Effector memory CD4-positive, alpha-beta T cell (primary cell): Measurements from ENCODE around the gene MRAP2.

Source experiments
- DNase-seq, 3 donors: peaks; one replicate each; pipeline ENCODE4 v3.0.0-alpha.2; 2020
- H3K27ac ChIP-seq: 2 replicates; pipeline ENCODE4 v1.7.0; 2013; ENCODE audit warnings: mild to moderate bottlenecking, low read length, moderate library complexity; ENCODE audit not compliant: insufficient read depth, poor library complexity, severe bottlenecking
- H3K27me3 ChIP-seq: replicated peaks from 2 replicates; pipeline ENCODE4 v1.7.0; 2013; ENCODE audit warnings: mild to moderate bottlenecking, low read length; ENCODE audit not compliant: insufficient read depth, control insufficient read depth, poor library complexity, severe bottlenecking
- H3K36me3 ChIP-seq: 2 replicates; pipeline ENCODE4 v1.7.0; 2013; ENCODE audit warnings: mild to moderate bottlenecking, low read length, moderate library complexity; ENCODE audit not compliant: control insufficient read depth, insufficient read depth
- H3K4me1 ChIP-seq: 2 replicates; pipeline ENCODE4 v1.7.0; 2013; ENCODE audit warnings: low read length, mild to moderate bottlenecking; ENCODE audit not compliant: control insufficient read depth, insufficient read depth, poor library complexity, severe bottlenecking
- H3K4me3 ChIP-seq: 2 replicates; pipeline ENCODE4 v1.7.0; 2013; ENCODE audit warnings: low read length, low read depth, mild to moderate bottlenecking; ENCODE audit not compliant: insufficient read depth, poor library complexity, severe bottlenecking
- H3K9me3 ChIP-seq: 2 replicates; pipeline ENCODE4 v1.7.0; 2013; ENCODE audit warnings: mild to moderate bottlenecking, low read length, moderate library complexity; ENCODE audit not compliant: control insufficient read depth

MRAP2 gene

DNA sequence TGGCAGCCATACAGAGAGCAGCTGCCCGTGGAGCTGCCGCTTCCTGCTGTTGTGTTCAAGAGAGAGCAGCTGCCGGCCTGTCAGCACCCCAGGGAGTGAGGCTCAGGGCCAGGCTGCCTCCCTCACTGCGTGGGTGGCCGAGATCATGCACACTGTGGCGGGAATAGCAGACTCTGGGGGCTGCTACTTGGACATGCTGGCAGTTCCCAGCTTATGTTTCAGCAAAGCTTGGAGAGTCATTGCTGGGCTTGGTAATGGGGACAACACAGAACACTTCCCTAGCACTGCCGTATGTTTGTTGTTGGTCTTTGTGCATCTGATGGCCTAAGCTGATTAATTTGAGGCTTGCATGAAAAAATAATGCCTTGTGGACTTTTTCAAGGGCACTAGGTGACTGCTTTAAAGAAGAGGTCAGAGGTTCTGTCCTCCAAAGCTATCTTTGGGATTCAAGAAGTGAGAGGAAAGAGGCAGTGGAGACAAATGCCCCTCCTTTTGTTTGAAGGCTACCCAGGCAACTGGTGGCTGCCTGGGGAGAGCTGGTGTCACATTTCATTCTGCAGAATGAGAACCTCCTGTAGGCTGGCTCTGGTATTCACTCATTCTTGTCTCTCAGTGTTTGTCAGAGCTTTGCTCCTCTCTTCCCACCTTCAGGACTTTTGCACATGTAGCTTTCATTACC lies 18.8 kb downstream of the MRAP2 start:
- Histone ChIP-seq H3K27ac (no peak overlapping the region), H3K4me1 (no peaks in the 10 kb centered on the region), H3K36me3 (no peaks in the 10 kb centered on the region), H3K9me3 (no peaks in the 10 kb centered on the region), H3K4me3 (no peak overlapping the region), H3K27me3 (no peaks in the 10 kb centered on the region)
- DNase-seq = no peak

DNA sequence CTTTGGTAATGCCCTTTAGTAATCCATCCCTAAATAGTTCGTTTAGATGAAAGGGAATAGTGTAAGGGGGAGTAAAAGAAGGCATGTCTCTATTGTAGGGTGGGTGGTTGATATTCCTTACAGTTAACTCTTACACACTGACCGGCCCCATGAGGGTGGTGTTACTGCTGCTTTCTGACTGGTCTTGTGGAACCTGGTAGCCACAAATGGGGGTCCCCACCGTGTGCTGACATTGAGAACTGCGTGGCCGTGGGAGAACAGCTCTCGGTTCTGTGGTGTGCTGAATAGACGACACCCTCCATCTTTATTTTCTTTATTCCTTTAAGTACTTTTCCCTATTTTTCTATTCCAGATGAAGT lies 19.3 kb downstream of the MRAP2 start:
- no peak for DNase-seq
- H3K9me3 ChIP-seq = no peaks in the 10 kb centered on the region
- no peaks in the 10 kb centered on the region for H3K36me3 ChIP-seq
- H3K27me3 ChIP-seq = no peaks in the 10 kb centered on the region
- no peaks in the 10 kb centered on the region for H3K4me1 ChIP-seq
- H3K27ac ChIP-seq = no peak overlapping the region
- H3K4me3 ChIP-seq = no peak overlapping the region

DNA sequence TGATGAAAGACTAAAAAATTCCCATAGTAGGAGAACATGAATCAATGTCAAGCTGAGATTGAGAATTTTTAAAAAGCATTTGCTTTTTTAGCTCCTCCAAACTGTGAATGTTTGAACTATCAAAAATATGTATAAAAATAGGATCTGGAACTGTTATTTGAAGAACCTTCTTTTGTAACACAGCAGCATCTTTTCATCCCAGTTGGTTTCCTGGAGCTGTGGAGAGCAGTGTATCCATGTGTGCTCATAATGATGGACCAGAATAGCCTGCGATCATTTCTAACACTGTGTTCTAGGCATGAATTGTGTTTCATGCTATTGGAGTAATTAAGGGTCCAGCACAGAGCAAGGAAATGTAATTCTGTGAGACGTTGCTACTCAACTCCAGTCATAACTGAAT lies 22.1 kb downstream of the MRAP2 start:
- H3K9me3 ChIP-seq = no peaks in the 10 kb centered on the region
- no peaks in the 10 kb centered on the region for H3K27me3 ChIP-seq
- H3K4me1 ChIP-seq = no peaks in the 10 kb centered on the region
- no peak overlapping the region for H3K4me3 ChIP-seq
- no peak overlapping the region for H3K27ac ChIP-seq
- H3K36me3 ChIP-seq = no peaks in the 10 kb centered on the region
- no peak for DNase-seq

DNA sequence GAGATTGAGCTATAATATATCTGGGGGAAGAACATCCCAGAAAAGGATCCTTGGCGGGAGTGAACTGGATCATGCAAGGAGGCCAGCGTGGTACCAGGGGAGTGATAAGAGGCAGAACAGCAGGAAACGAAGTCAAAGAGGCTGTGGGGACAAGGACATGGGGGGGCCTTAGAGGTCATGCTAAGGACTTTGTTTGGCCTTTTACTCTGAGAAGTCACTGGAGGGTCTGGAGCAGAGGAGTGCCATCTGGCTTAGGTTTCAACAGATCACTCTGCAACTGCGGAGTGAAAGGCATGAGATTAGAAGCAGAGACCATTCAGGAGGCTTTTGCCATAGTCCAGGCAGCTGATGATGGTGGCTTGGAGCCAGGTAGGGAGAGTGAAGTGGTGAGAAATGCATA lies 24.3 kb downstream of the MRAP2 start:
- H3K4me1 ChIP-seq = no peaks in the 10 kb centered on the region
- no peaks in the 10 kb centered on the region for H3K27me3 ChIP-seq
- H3K36me3 ChIP-seq = no peaks in the 10 kb centered on the region
- no peak overlapping the region for H3K4me3 ChIP-seq
- no peak overlapping the region for H3K27ac ChIP-seq
- no peaks in the 10 kb centered on the region for H3K9me3 ChIP-seq
- DNase-seq = no peak

DNA sequence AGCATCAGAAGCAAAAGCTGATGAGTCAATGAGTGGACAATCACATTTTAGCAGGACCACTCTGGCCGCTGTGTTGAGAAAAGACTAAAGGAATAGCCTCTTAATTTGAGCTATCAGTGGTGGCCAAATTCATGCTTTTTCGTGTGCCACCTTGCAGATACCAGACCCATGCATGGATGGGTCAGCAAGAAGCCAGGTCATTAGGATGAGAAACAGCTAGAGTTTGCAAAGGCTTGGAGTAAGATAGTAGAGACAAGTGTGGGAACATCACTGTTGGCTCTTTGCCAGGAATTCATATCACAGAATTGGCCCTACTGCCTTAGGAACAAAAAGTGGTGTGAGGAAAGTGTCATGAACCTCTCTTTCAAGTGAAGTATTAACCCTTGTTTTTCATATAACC lies 25.5 kb downstream of the MRAP2 start:
- Histone ChIP-seq H3K4me1 (no peaks in the 10 kb centered on the region), H3K27ac (no peak overlapping the region), H3K27me3 (no peaks in the 10 kb centered on the region), H3K4me3 (no peak overlapping the region), H3K36me3 (no peaks in the 10 kb centered on the region), H3K9me3 (no peaks in the 10 kb centered on the region)
- no peak for DNase-seq

DNA sequence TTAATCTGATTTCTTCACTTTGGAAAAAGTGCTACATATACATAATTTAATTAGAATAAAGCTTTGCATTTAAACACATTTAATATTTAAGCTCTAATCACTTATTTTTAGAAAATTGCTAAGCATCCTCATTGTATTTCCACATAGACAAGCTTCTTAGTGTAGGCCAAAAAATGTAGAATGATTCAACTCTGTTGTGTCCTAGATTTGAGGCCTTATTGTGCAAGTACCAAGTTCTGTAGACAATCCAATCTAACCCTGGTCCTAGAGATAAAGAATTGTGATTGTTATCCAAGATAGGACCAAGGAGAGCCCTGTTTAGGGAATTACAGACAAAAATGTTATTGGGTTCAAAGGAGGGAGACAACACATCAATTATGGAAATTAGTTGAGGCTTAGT lies 27.6 kb downstream of the MRAP2 start:
- no peaks in the 10 kb centered on the region for H3K27me3 ChIP-seq
- no peak for DNase-seq
- H3K36me3 ChIP-seq = no peaks in the 10 kb centered on the region
- H3K27ac ChIP-seq = no peak overlapping the region
- H3K4me3 ChIP-seq = no peak overlapping the region
- no peaks in the 10 kb centered on the region for H3K4me1 ChIP-seq
- H3K9me3 ChIP-seq = no peaks in the 10 kb centered on the region

DNA sequence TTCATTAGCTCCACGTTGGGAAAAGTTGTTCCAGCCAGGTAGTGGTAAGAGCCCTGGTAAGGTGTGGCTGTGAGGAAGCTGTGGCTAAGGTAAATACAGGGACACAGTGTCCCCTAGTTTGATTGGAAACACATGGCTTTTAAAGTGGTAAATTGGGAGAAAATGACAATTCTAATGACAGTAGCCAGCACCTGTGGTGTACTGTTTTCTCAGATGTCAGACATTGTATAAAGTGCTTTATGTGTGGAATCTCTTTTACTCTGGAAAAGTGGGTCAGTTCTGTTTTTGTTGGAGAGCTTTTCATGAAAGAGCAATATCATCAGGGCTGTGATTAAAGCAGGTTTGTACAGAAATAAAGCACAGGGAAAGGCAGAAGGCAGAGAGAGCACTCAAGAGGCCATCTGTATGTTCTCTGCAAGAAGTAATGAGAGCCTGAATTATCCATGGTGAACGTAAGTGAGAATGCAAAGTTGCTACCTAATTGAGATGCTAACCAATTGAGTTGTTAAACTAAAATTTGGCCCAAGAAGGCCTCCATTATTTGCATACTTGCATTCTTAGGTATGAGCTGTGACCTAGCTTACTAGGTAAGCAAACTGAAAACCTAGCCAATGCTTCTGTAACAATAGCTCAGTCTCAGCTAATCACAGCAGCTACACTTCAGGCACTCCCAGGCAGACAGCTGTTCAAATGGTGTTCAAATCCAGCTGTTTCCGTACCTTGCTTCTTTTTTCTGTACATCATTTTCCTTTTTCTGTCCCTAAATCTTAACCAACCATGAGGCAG lies 28.2 kb downstream of the MRAP2 start:
- no peak for DNase-seq
- Histone ChIP-seq H3K9me3 (no peaks in the 10 kb centered on the region), H3K27me3 (no peaks in the 10 kb centered on the region), H3K4me3 (no peak overlapping the region), H3K36me3 (no peaks in the 10 kb centered on the region), H3K4me1 (no peaks in the 10 kb centered on the region), H3K27ac (no peak overlapping the region)

DNA sequence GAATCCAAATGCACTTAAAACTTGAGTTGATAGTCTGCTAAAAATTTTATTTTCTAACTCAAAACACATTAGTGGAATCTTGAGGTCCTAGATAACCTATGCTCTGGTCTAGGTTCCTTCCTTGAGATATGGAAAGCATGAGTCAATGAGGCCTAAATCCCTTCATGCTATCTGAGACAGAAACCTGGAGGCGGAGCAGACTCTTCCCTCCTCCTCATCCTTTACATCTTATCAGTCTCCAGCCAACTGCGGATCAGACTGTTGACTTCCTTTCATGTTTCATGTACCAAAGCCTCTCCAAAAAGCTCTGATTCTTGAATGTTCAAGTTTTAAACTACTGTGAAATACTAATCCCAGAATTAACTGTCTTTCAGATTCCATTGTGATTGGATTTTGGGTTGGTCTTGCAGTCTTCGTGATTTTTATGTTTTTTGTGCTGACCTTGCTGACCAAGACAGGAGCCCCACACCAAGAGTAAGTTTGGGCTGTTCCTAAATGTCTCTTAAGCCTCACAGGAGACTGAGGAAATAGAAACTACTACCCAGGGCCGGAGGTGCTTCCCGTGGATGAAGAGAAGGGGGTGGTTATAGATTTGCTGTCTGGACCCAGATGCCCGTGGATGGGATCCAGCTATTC lies 29.1 kb downstream of the MRAP2 start:
- H3K27ac ChIP-seq = no peak overlapping the region
- no peaks in the 10 kb centered on the region for H3K4me1 ChIP-seq
- H3K4me3 ChIP-seq = no peak overlapping the region
- no peaks in the 10 kb centered on the region for H3K9me3 ChIP-seq
- H3K27me3 ChIP-seq = no peaks in the 10 kb centered on the region
- no peaks in the 10 kb centered on the region for H3K36me3 ChIP-seq
- no peak for DNase-seq

DNA sequence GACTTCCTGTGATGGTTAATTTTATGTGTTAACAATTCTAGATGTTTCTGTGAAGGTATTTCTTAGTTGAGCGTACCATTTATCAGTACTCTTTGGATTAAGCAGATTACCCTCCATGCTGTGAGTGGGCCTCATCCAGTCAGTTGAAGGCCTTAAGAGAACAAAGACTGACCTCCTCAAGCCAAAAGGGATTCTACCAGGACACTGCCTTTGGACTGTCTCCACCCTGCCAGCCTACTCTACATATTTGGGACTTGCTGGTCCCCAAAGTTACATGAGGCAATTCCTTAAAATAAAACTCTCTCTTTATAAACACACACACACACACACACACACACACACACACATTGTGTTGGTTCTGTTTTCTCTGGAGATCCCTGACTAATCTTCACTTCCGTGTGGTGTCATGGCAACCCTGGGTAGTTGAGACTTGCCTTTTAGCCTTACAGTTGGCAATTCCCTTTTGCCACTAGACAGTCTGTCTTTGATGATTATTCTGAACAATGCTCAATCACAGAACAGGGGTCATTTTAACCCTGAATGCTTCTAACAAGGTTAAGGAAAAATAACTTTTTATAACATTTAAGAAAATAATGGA lies 32.2 kb downstream of the MRAP2 start:
- Histone ChIP-seq H3K27ac (no peak overlapping the region), H3K36me3 (no peaks in the 10 kb centered on the region), H3K4me1 (no peaks in the 10 kb centered on the region), H3K4me3 (no peak overlapping the region), H3K9me3 (no peaks in the 10 kb centered on the region), H3K27me3 (no peaks in the 10 kb centered on the region)
- no peak for DNase-seq

DNA sequence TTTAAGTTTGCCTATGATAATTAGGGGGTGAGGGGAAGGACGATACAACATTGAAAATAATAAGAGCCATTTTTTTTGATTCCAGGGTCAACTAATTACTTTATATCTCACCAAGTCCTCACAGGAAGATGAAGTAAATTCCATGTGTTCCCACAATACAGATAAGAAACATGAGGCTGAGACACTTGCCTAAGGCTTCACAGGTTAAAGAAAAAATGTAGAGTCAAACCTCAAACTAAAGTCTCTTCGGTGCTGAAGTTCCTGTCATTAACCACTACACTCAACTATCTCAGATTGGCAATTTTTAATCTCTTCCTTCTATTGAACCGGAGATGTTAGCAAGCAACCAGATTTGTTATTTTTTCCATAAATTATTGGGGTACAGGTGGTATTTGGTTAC lies 33.0 kb downstream of the MRAP2 start:
- H3K36me3 ChIP-seq = no peaks in the 10 kb centered on the region
- no peak overlapping the region for H3K27ac ChIP-seq
- no peak overlapping the region for H3K4me3 ChIP-seq
- no peaks in the 10 kb centered on the region for H3K4me1 ChIP-seq
- H3K9me3 ChIP-seq = no peaks in the 10 kb centered on the region
- H3K27me3 ChIP-seq = no peaks in the 10 kb centered on the region
- DNase-seq = no peak
